Measurements from ENCODE around the gene COPRS. TPM values are rescaled to one million over a fixed set of nuclear protein-coding genes. Genes with fewer than 3 reads are reported as not detected.
"Not testable (repeated sequence)": the region's sequence is repeated elsewhere in the genome, so short reads cannot be mapped to it uniquely, and the experiment has no call there.

COPRS gene
- polyA plus RNA-seq, 6 donors from 2014 or later, result 63.0 to 81.4 (median 66.9) TPM

DNA sequence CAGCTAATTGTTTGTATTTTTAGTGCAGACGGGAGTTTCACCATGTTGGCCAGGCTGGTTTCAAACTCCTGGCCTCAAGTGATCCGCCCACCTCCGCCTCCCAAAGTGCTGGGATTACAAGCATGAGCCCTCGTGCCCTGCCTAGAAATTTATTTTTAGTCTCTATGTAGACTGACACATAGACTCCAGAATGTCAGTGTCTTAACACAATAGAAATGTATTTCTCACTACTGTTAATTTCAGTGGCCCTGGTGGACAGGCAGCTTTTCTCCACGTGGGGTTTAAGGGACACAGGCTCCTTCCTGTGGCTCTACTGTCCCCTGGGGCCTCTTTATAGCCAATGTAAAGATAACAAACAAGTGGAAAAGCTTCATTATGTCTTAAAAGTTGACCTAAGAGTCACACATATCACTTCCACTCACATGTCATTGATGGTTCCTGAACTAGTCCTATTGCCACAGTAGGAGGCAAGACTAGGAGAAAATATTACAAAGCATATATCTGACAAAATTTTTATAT lies 43.8 kb downstream of the COPRS start:
- Mint-ChIP-seq H3K4me1 (peaks cover 2 to 5% (median 4%) of the 10 kb centered on the region in 3 donors), H3K4me3 (no peak overlapping the region), H3K36me3 (peaks cover 0 to 8% of the 10 kb centered on the region in 2 donors), H3K27me3 (peaks cover 8 to 20% (median 11%) of the 10 kb centered on the region in 3 donors), H3K27ac (no peak overlapping the region), H3K9me3 (peaks cover 0 to 5% (median 2%) of the 10 kb centered on the region in 7 donors)
- ATAC-seq (ENCODE audit: low read depth in 2 of 2) (no peak), DNase-seq (no peak)

DNA sequence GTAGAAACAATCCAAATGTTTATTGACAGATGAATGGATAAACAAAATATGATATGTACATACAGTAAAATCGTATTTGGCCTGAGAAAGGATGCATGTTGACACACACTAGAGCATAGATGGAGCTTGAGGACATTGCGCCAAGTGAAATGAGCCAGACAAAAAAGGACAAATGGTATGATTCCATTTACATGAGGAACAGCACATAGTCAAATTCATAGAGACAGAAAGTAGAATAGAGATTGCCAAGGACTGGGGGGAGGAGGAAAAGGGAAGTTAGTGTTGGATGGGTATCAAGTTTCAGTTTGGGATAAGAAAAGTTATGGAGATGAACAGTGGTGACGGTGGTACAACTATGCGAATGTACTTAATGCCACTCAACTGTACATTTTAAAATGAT lies 47.9 kb downstream of the COPRS start:
- no peak for ATAC-seq (ENCODE audit: low read depth in 2 of 2)
- DNase-seq, result no peak
- Mint-ChIP-seq H3K4me1 (peaks cover 2 to 7% (median 4%) of the 10 kb centered on the region in 3 donors), H3K27me3 (peaks cover 4 to 20% (median 11%) of the 10 kb centered on the region in 3 donors), H3K36me3 (peaks cover 0 to 8% of the 10 kb centered on the region in 2 donors), H3K4me3 (no peak overlapping the region), H3K9me3 (peaks cover 0 to 4% (median 2%) of the 10 kb centered on the region in 7 donors), H3K27ac (no peak overlapping the region)

DNA sequence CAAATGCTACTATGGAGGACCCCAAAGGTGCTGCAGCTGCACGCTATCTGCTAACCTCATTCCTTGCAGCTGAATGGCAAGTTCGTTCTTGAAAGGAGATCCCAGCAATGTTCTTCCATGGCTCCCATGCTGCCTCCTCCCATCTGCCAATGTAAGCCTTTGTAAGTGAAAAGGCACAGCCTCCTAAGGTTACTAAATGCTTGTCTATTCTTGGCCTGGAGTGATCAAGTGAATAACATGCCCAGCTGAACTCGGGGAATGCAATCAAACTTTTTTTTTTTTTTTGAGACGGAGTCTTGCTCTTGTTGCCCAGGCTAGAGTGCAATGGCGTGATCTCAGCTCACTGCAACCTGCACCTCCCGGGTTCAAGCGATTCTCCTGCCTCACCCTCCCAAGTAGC lies 49.2 kb downstream of the COPRS start:
- H3K4me1 Mint-ChIP-seq, result peaks cover 4 to 13% (median 9%) of the 10 kb centered on the region in 3 donors
- H3K4me3 Mint-ChIP-seq; ATAC-seq (ENCODE audit: low read depth in 2 of 2); DNase-seq; H3K9me3 Mint-ChIP-seq; H3K27ac Mint-ChIP-seq; H3K36me3 Mint-ChIP-seq: not testable (repeated sequence)
- peaks cover 4 to 20% (median 11%) of the 10 kb centered on the region in 3 donors for H3K27me3 Mint-ChIP-seq

GRCh38 chr17:31808521-31809050 lies 50.5 kb downstream of the COPRS start:
- Mint-ChIP-seq H3K27ac (peak overlapping the region in 1 of 6 donors; percentile 25), H3K27me3 (peaks cover 4 to 20% (median 11%) of the 10 kb centered on the region in 3 donors), H3K4me3 (no peak overlapping the region), H3K36me3 (peaks cover 0 to 8% of the 10 kb centered on the region in 2 donors), H3K9me3 (peaks cover 0 to 4% (median 2%) of the 10 kb centered on the region in 7 donors), H3K4me1 (peaks cover 4 to 13% (median 9%) of the 10 kb centered on the region in 3 donors)
- no peak for ATAC-seq (ENCODE audit: low read depth in 2 of 2)
- no peak for DNase-seq

- peaks cover 0 to 4% (median 0%) of the 10 kb centered on the region in 7 donors for H3K9me3 Mint-ChIP-seq
- no peak for DNase-seq
- peak overlapping the region in 1 of 6 donors; percentile 5 for H3K27ac Mint-ChIP-seq
- H3K27me3 Mint-ChIP-seq, result peaks cover 4 to 14% (median 11%) of the 10 kb centered on the region in 3 donors
- H3K4me1 Mint-ChIP-seq, result peaks cover 4 to 13% (median 7%) of the 10 kb centered on the region in 3 donors
- H3K36me3 Mint-ChIP-seq, result peaks cover 0 to 8% of the 10 kb centered on the region in 2 donors
- no peak overlapping the region for H3K4me3 Mint-ChIP-seq
- no peak for ATAC-seq (ENCODE audit: low read depth in 2 of 2)
Observed at GRCh38 chr17:31807846-31808245, 51.2 kb downstream of the COPRS start.

DNA sequence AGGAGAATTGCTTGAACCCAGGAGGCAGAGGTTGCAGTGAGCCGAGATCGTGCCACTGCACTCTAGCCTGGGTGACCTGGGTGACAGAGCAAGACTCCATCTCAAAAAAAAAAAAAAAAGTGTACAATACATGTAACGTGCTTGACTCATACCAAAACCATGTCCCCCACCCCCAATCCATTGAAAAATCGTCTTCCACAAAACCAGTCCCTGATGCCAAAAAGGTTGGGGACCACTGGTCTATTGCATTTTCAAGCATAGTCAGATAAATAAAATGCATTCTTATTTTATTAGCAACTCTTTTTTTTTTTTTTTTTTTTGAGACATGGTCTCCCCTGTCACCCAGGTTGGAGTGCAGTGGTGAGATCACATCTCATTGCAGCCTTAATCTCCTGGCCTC lies 52.1 kb downstream of the COPRS start:
- Mint-ChIP-seq H3K27ac (peak overlapping the region in 1 of 6 donors; percentile 44), H3K36me3 (peaks cover 0 to 8% of the 10 kb centered on the region in 2 donors), H3K4me3 (no peak overlapping the region), H3K27me3 (peaks cover 4 to 11% (median 11%) of the 10 kb centered on the region in 3 donors), H3K4me1 (peaks cover 4 to 13% (median 7%) of the 10 kb centered on the region in 3 donors), H3K9me3 (peaks cover 0 to 4% (median 0%) of the 10 kb centered on the region in 7 donors)
- DNase-seq (no peak), ATAC-seq (ENCODE audit: low read depth in 2 of 2) (no peak)

DNA sequence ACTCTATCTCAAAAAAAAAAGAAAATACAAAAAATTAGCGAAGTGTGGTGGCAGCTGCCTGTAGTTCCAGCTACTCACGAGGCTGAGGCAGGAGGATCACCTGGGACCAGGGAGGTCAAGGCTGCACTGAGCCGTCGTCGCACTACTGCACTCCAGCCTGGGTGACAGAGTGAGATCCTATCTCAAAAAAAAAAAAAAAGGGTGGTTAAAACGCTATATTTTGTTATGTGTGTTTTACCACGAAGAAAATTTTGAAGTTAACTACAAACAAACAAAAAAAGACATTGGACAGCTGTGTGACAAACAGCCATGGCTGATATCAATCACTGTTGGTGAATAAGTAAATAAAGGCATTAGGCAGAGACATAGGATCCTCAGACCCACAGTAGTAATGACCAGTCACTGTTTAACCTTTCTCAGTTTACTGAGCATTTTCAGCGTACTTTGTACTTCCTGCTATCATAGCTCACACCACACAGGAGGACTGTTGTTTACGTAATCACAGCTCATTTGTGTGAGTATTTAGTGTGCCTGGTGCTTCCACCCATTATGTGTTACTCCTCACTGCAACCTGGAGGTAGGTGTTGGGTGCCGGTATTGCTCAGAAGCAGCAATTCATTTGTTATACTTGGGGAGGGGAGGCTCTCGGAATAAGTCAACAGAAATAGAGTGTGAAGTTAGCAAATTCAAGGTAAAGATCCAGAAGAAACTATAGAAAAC lies 55.4 kb downstream of the COPRS start:
- Mint-ChIP-seq H3K36me3 (no peaks in the 10 kb centered on the region), H3K4me3 (no peak overlapping the region), H3K27ac (no peak overlapping the region), H3K9me3 (peaks cover 0 to 2% (median 0%) of the 10 kb centered on the region in 7 donors), H3K27me3 (no peaks in the 10 kb centered on the region), H3K4me1 (peaks cover 0 to 8% (median 7%) of the 10 kb centered on the region in 3 donors)
- DNase-seq, result no peak
- no peak for ATAC-seq (ENCODE audit: low read depth in 2 of 2)

- no peaks in the 10 kb centered on the region for H3K36me3 Mint-ChIP-seq
- peaks cover 0 to 8% (median 7%) of the 10 kb centered on the region in 3 donors for H3K4me1 Mint-ChIP-seq
- peak in 1 of 2 donors; percentile 27 for ATAC-seq (ENCODE audit: low read depth in 2 of 2)
- H3K9me3 Mint-ChIP-seq, result peaks cover 0 to 2% (median 0%) of the 10 kb centered on the region in 7 donors
- peak overlapping the region in 2 of 6 donors; percentile 79 to 80 for H3K27ac Mint-ChIP-seq
- peaks cover 0 to 5% (median 0%) of the 10 kb centered on the region in 3 donors for H3K27me3 Mint-ChIP-seq
- no peak for DNase-seq
- no peak overlapping the region for H3K4me3 Mint-ChIP-seq
Observed at GRCh38 chr17:31802502-31802901, 56.5 kb downstream of the COPRS start.

Other genes with a start within 250 kb of the COPRS start
- gene UTP6, start 42.5 kb upstream of the COPRS start, polyA plus RNA-seq (ENCODE audit: low read depth in 6 of 6), result 10 to 100 TPM; 36.2 to 95.7 (median 71.9) TPM
- gene SUZ12, start 77.8 kb upstream of the COPRS start, polyA plus RNA-seq (ENCODE audit: low read depth in 6 of 6), result 10 to 100 TPM; 16.4 to 28.4 (median 24.3) TPM
- gene LRRC37B, start 148.1 kb upstream of the COPRS start, polyA plus RNA-seq (ENCODE audit: low read depth in 6 of 6), result 1 to 10 TPM; 1.9 to 7.6 (median 5.1) TPM